MM.1S (cell line): Measurements from ENCODE around the gene STAT3.
"Not testable (repeated sequence)": the region's sequence is repeated elsewhere in the genome, so short reads cannot be mapped to it uniquely, and the experiment has no call there.

Source experiments
- EZH2 ChIP-seq: fragments of 300-600 bp; sonication (generic); optimal IDR thresholded peaks from 2 replicates; pipeline ENCODE3; 2017; ENCODE audit warnings: low read depth, mild to moderate bottlenecking, antibody characterized with exemption, low read length, mixed read lengths
- EZH2phosphoT487 ChIP-seq: fragments of 300-600 bp; sonication (generic); IDR thresholded peaks from 2 replicates; pipeline ENCODE4 v1.6.1; 2018; ENCODE audit warnings: antibody characterized with exemption, low read length
- TF ChIP-seq, protein P1 (sequence below): fragments of 300-600 bp; sonication (generic); IDR thresholded peaks from 2 replicates; pipeline ENCODE4 v1.5.1; 2016; ENCODE audit warnings: antibody characterized with exemption, low read length, mixed read lengths

DNA sequence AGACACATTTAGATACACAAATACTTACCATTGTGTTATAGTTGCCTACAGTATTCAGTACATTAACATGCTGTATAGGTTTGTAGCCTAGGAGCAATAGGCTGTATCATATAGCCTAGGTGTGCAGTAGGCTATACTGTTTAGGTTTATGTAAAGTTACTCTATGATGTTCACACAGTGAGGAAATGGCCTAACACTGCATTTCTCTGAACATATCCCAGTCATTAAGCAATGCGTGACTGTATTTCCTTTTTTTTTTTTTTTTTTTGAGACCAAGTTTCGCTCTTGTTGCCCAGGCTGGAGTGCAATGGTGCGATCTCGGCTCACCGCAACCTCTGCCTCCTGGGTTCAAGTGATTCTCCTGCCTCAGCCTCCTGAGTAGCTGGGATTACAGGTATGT is 29.7 kb upstream of the STAT3 start:
- TF ChIP-seq, protein P1, sequence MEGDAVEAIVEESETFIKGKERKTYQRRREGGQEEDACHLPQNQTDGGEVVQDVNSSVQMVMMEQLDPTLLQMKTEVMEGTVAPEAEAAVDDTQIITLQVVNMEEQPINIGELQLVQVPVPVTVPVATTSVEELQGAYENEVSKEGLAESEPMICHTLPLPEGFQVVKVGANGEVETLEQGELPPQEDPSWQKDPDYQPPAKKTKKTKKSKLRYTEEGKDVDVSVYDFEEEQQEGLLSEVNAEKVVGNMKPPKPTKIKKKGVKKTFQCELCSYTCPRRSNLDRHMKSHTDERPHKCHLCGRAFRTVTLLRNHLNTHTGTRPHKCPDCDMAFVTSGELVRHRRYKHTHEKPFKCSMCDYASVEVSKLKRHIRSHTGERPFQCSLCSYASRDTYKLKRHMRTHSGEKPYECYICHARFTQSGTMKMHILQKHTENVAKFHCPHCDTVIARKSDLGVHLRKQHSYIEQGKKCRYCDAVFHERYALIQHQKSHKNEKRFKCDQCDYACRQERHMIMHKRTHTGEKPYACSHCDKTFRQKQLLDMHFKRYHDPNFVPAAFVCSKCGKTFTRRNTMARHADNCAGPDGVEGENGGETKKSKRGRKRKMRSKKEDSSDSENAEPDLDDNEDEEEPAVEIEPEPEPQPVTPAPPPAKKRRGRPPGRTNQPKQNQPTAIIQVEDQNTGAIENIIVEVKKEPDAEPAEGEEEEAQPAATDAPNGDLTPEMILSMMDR: not testable (repeated sequence)
- TF ChIP-seq EZH2phosphoT487, EZH2: not testable (repeated sequence)
